Endodermal cell (in vitro differentiated cells): ENCODE measurements around the gene COL18A1. TPM values are rescaled to one million over a fixed set of nuclear protein-coding genes. Genes with fewer than 3 reads are reported as not detected.

Experiments used
- DNase-seq: peaks from one replicate; pipeline ENCODE4 v3.0.0-alpha.2; 2017
- H3K27ac ChIP-seq: 2 replicates; pipeline ENCODE4 v1.5.1; 2013; ENCODE audit warnings: mild to moderate bottlenecking, low read depth, low read length, moderate library complexity
- H3K27me3 ChIP-seq: 2 replicates; pipeline ENCODE4 v1.6.1; 2013; ENCODE audit warnings: mild to moderate bottlenecking, low read length, moderate library complexity; ENCODE audit not compliant: insufficient read depth, control insufficient read depth, poor library complexity, severe bottlenecking
- H3K36me3 ChIP-seq: 2 replicates; pipeline ENCODE4 v1.7.0; 2013; ENCODE audit warnings: mild to moderate bottlenecking, low read length, moderate library complexity; ENCODE audit not compliant: control insufficient read depth, insufficient read depth
- H3K4me1 ChIP-seq: one replicate; pipeline ENCODE4 v1.7.0; 2013; ENCODE audit warnings: low read length; ENCODE audit not compliant: control insufficient read depth, insufficient read depth
- H3K4me3 ChIP-seq: 2 replicates; pipeline ENCODE4 v1.5.1; 2013; ENCODE audit warnings: mild to moderate bottlenecking, low read length, moderate library complexity
- H3K9ac ChIP-seq: 2 replicates; pipeline ENCODE4 v1.6.1; 2013; ENCODE audit warnings: mild to moderate bottlenecking, low read length, moderate library complexity; ENCODE audit not compliant: poor library complexity, severe bottlenecking; ENCODE audit errors: extremely low read depth
- H3K9me3 ChIP-seq: 2 replicates; pipeline ENCODE4 v1.6.1; 2013; ENCODE audit warnings: mild to moderate bottlenecking, low read length, moderate library complexity; ENCODE audit not compliant: control insufficient read depth
- H3K27ac Mint-ChIP-seq: 2 replicates; pipeline ENCODE4 v1.8.0; 2020; ENCODE audit warnings: mixed read lengths
- H3K27me3 Mint-ChIP-seq: 2 replicates; pipeline ENCODE4 v1.8.0; 2021; ENCODE audit warnings: mild to moderate bottlenecking, mixed read lengths; ENCODE audit not compliant: insufficient read depth
- H3K36me3 Mint-ChIP-seq: 2 replicates; pipeline ENCODE4 v1.8.0; 2020; ENCODE audit warnings: low read depth, mixed read lengths
- H3K4me1 Mint-ChIP-seq: 2 replicates; pipeline ENCODE4 v1.8.0; 2020; ENCODE audit warnings: mixed read lengths
- H3K4me3 Mint-ChIP-seq: 2 replicates; pipeline ENCODE4 v1.8.0; 2020; ENCODE audit warnings: mild to moderate bottlenecking, moderate library complexity, mixed read lengths
- H3K9me3 Mint-ChIP-seq: 2 replicates; pipeline ENCODE4 v1.8.0; 2020; ENCODE audit warnings: mild to moderate bottlenecking, mixed read lengths
- CTCF ChIP-seq: fragments of 200-600 bp; sonication (generic); conservative IDR thresholded peaks from 2 replicates; pipeline ENCODE4 v1.5.0; 2021; ENCODE audit warnings: antibody characterized with exemption, mild to moderate bottlenecking
- WGBS, 2 experiments: methylation state at CpG; one replicate each; pipeline versions ENCODE4 v1.1.5 to v1.1.7; 2013; ENCODE audit warnings: missing lambda C conversion rate in 2 of 2, mixed read lengths in 1 of 2; ENCODE audit not compliant: insufficient coverage in 1 of 2, insufficient read length in 1 of 2; 5-methylcytosine and 5-hydroxymethylcytosine counted together
- total RNA-seq, 2 donors: library from RNA; stranded (reverse); fragmentation: NEBNext Ultra II Directional in 1 of 2; extraction: Animal tissue kit (Norgen Biotek cat#: 25700) in 1 of 2; gene quantifications; 2 replicates in 1 of 2; 3 replicates in 1 of 2; pipeline ENCODE4 v1.2.1, GENCODE V29; 2021

The COL18A1 gene
- total RNA-seq, 2 donors from 2014 or later, result 332 to 398 TPM

- H3K36me3 ChIP-seq, result peaks cover 43% of the 10 kb centered on the region
- H3K27ac Mint-ChIP-seq, result peak overlapping the region; percentile 26
- peaks cover 2% of the 10 kb centered on the region for H3K4me1 Mint-ChIP-seq
- peaks cover 11% of the 10 kb centered on the region for H3K9me3 ChIP-seq
- DNase-seq, result no peak
- H3K4me3 Mint-ChIP-seq, result no peak overlapping the region
- H3K27ac ChIP-seq, result no peak overlapping the region
- no peaks in the 10 kb centered on the region for H3K4me1 ChIP-seq
- H3K9ac ChIP-seq, result no peak overlapping the region
- H3K9me3 Mint-ChIP-seq, result peaks cover 1% of the 10 kb centered on the region
- no peak for TF ChIP-seq CTCF
- H3K4me3 ChIP-seq, result no peak overlapping the region
- 95 to 97% methylated on average over 35 to 47 of the region's 47 CpGs for WGBS, 2 experiments
- H3K27me3 ChIP-seq, result no peaks in the 10 kb centered on the region
- H3K36me3 Mint-ChIP-seq, result peaks cover 21% of the 10 kb centered on the region
- no peaks in the 10 kb centered on the region for H3K27me3 Mint-ChIP-seq
Measured at GRCh38 chr21:45455674-45456583, 51.0 kb downstream of the COL18A1 start.

- H3K4me1 ChIP-seq, result no peaks in the 10 kb centered on the region
- DNase-seq, result no peak
- 95 to 97% methylated on average over 23 to 38 of the region's 38 CpGs for WGBS, 2 experiments
- no peaks in the 10 kb centered on the region for H3K27me3 ChIP-seq
- no peak for TF ChIP-seq CTCF
- peaks cover 8% of the 10 kb centered on the region for H3K9me3 Mint-ChIP-seq
- H3K4me3 Mint-ChIP-seq, result no peak overlapping the region
- peaks cover 50% of the 10 kb centered on the region for H3K36me3 ChIP-seq
- no peak overlapping the region for H3K9ac ChIP-seq
- no peak overlapping the region for H3K27ac ChIP-seq
- H3K9me3 ChIP-seq, result peaks cover 18% of the 10 kb centered on the region
- peaks cover 2% of the 10 kb centered on the region for H3K4me1 Mint-ChIP-seq
- H3K27ac Mint-ChIP-seq, result no peak overlapping the region
- H3K36me3 Mint-ChIP-seq, result peaks cover 28% of the 10 kb centered on the region
- H3K4me3 ChIP-seq, result no peak overlapping the region
- no peaks in the 10 kb centered on the region for H3K27me3 Mint-ChIP-seq
Measured at GRCh38 chr21:45456584-45457160, 51.7 kb downstream of the COL18A1 start.

GRCh38 chr21:45457161-45457831 is 52.3 kb downstream of the COL18A1 start:
- Mint-ChIP-seq H3K9me3 (peaks cover 15% of the 10 kb centered on the region), H3K27me3 (no peaks in the 10 kb centered on the region), H3K27ac (no peak overlapping the region), H3K4me3 (no peak overlapping the region), H3K36me3 (peaks cover 34% of the 10 kb centered on the region), H3K4me1 (peaks cover 2% of the 10 kb centered on the region)
- Histone ChIP-seq H3K9ac (no peak overlapping the region), H3K27me3 (no peaks in the 10 kb centered on the region), H3K4me3 (no peak overlapping the region), H3K36me3 (peaks cover 49% of the 10 kb centered on the region), H3K9me3 (peaks cover 24% of the 10 kb centered on the region), H3K4me1 (no peaks in the 10 kb centered on the region), H3K27ac (no peak overlapping the region)
- no peak for DNase-seq
- 92 to 99% methylated on average over 14 to 25 of the region's 25 CpGs for WGBS, 2 experiments
- no peak for TF ChIP-seq CTCF
